ENCODE measurements around the gene MCF2L.
"Not testable (repeated sequence)": the region's sequence is repeated elsewhere in the genome, so short reads cannot be mapped to it uniquely, and the experiment has no call there.

MCF2L gene

GRCh38 chr13:113096745-113097305 is 127.8 kb downstream of the MCF2L start:
- DNase-seq (ENCODE audit: low read depth in 2 of 2): no peak

- DNase-seq (ENCODE audit: low read depth in 2 of 2): no peak
These were observed 128.6 kb downstream of the MCF2L start for GRCh38 chr13:113097651-113098050.

- no peak for DNase-seq (ENCODE audit: low read depth in 2 of 2)
These were observed 129.2 kb downstream of the MCF2L start for GRCh38 chr13:113098162-113098732.

GRCh38 chr13:113099142-113099541 is 130.1 kb downstream of the MCF2L start:
- DNase-seq (ENCODE audit: low read depth in 2 of 2): no peak

GRCh38 chr13:113102302-113102701 is 133.3 kb downstream of the MCF2L start:
- not testable (repeated sequence) for DNase-seq (ENCODE audit: low read depth in 2 of 2)

GRCh38 chr13:113102727-113103126 is 133.7 kb downstream of the MCF2L start:
- DNase-seq (ENCODE audit: low read depth in 2 of 2): no peak

- DNase-seq (ENCODE audit: low read depth in 2 of 2): no peak
These were observed 134.6 kb downstream of the MCF2L start for GRCh38 chr13:113103646-113104045.

- no peak for DNase-seq (ENCODE audit: low read depth in 2 of 2)
These were observed 136.3 kb downstream of the MCF2L start, which contains the start of gene F7 for GRCh38 chr13:113105032-113105920. Gene F7, plus strand, starts transcription at chr13:113105791. Its CDS starts 51 bp downstream, at chr13:113105842.

GRCh38 chr13:113105921-113106452 is 137.0 kb downstream of the MCF2L start:
- DNase-seq (ENCODE audit: low read depth in 2 of 2): no peak

- no peak for DNase-seq (ENCODE audit: low read depth in 2 of 2)
These were observed 137.8 kb downstream of the MCF2L start for GRCh38 chr13:113106711-113107351.

- not testable (repeated sequence) for DNase-seq (ENCODE audit: low read depth in 2 of 2)
These were observed 139.5 kb downstream of the MCF2L start for GRCh38 chr13:113108521-113108920.

GRCh38 chr13:113109151-113110047 is 140.4 kb downstream of the MCF2L start:
- DNase-seq (ENCODE audit: low read depth in 2 of 2): no peak

GRCh38 chr13:113110048-113110851 is 141.2 kb downstream of the MCF2L start:
- DNase-seq (ENCODE audit: low read depth in 2 of 2): no peak

GRCh38 chr13:113110852-113111315 is 141.9 kb downstream of the MCF2L start:
- DNase-seq (ENCODE audit: low read depth in 2 of 2): no peak

- DNase-seq (ENCODE audit: low read depth in 2 of 2): not testable (repeated sequence)
These were observed 142.8 kb downstream of the MCF2L start for GRCh38 chr13:113111821-113112220.

GRCh38 chr13:113112475-113112874 is 143.5 kb downstream of the MCF2L start:
- not testable (repeated sequence) for DNase-seq (ENCODE audit: low read depth in 2 of 2)

- no peak for DNase-seq (ENCODE audit: low read depth in 2 of 2)
These were observed 144.2 kb downstream of the MCF2L start for GRCh38 chr13:113112893-113113845.

- no peak for DNase-seq (ENCODE audit: low read depth in 2 of 2)
These were observed 144.8 kb downstream of the MCF2L start for GRCh38 chr13:113113846-113114271.

All from activated CD4-positive, alpha-beta T cell treated with anti-CD3 and anti-CD28 coated beads for 24 hours (primary cell).